CD8-positive, alpha-beta memory T cell (primary cell): ENCODE measurements around the gene ZNF710. TPM values are rescaled to one million over a fixed set of nuclear protein-coding genes. Genes with fewer than 3 reads are reported as not detected.

Experiments used
- CTCF ChIA-PET: fragments of 350-600 bp; sonication (Branson Sonifier 250); formaldehyde crosslinking; loops from one replicate; lab custom pipeline; 2021; ENCODE audit warnings: antibody characterized with exemption; lab: Charles Lee
- POLR2A ChIA-PET: fragments of 350-600 bp; sonication (Branson Sonifier 250); formaldehyde crosslinking; loops from one replicate; lab custom pipeline; 2021; ENCODE audit warnings: antibody characterized with exemption; lab: Charles Lee
- DNase-seq, 5 donors: peaks; one replicate each; pipeline versions ENCODE4 v3.0.0 to v3.0.0-alpha.2; 2020 to 2022; ENCODE audit warnings: mixed read lengths in 1 of 5
- H3K27ac ChIP-seq: one replicate; pipeline ENCODE4 v1.7.0; 2013; ENCODE audit warnings: low read depth, mild to moderate bottlenecking, low read length, moderate library complexity
- H3K27me3 ChIP-seq: 2 replicates; pipeline ENCODE4 v1.7.0; 2013; ENCODE audit warnings: low read length, mild to moderate bottlenecking; ENCODE audit not compliant: insufficient read depth, poor library complexity, severe bottlenecking
- H3K36me3 ChIP-seq: 2 replicates; pipeline ENCODE4 v1.7.0; 2013; ENCODE audit warnings: mild to moderate bottlenecking, low read length, moderate library complexity; ENCODE audit not compliant: insufficient read depth
- H3K4me1 ChIP-seq: 2 replicates; pipeline ENCODE4 v1.7.0; 2013; ENCODE audit warnings: mild to moderate bottlenecking, low read length, moderate library complexity; ENCODE audit not compliant: insufficient read depth
- H3K4me3 ChIP-seq: 2 replicates; pipeline ENCODE4 v1.7.0; 2013; ENCODE audit warnings: mild to moderate bottlenecking, low read length
- H3K9me3 ChIP-seq: 2 replicates; pipeline ENCODE4 v1.7.0; 2013; ENCODE audit warnings: mild to moderate bottlenecking, low read length
- H3K27ac Mint-ChIP-seq, 8 donors: one replicate each; pipeline ENCODE4 v1.8.0; 2020 to 2021; ENCODE audit warnings: mixed read lengths in 8 of 8, mild to moderate bottlenecking in 6 of 8, inconsistent platforms in 3 of 8, moderate library complexity in 3 of 8
- H3K27me3 Mint-ChIP-seq, 2 donors: one replicate each; pipeline ENCODE4 v1.8.0; 2020 to 2021; ENCODE audit warnings: mixed read lengths in 2 of 2, mild to moderate bottlenecking in 1 of 2, moderate library complexity in 1 of 2
- H3K36me3 Mint-ChIP-seq, 3 donors: one replicate each; pipeline ENCODE4 v1.8.0; 2020 to 2021; ENCODE audit warnings: mixed read lengths in 3 of 3, inconsistent platforms in 1 of 3, mild to moderate bottlenecking in 1 of 3
- H3K4me1 Mint-ChIP-seq, 3 donors: one replicate each; pipeline ENCODE4 v1.8.0; 2020 to 2021; ENCODE audit warnings: mixed read lengths in 3 of 3, inconsistent platforms in 1 of 3, mild to moderate bottlenecking in 1 of 3
- H3K4me3 Mint-ChIP-seq, 7 donors: one replicate each; pipeline ENCODE4 v1.8.0; 2020 to 2021; ENCODE audit warnings: mixed read lengths in 7 of 7, mild to moderate bottlenecking in 6 of 7, moderate library complexity in 4 of 7, inconsistent platforms in 2 of 7
- H3K9me3 Mint-ChIP-seq, 5 donors: one replicate each; pipeline ENCODE4 v1.8.0; 2020 to 2022; ENCODE audit warnings: mixed read lengths in 5 of 5, mild to moderate bottlenecking in 3 of 5, moderate library complexity in 2 of 5, inconsistent platforms in 1 of 5
- polyA plus RNA-seq: library from polyadenylated mRNA; unstranded; fragments of 300-500 nt; fragmentation: Illumina TruSeq; gene quantifications from one replicate; pipeline ENCODE4 v1.2.3, GENCODE V29; 2021
- total RNA-seq, 2 experiments: library from RNA; stranded (reverse); gene quantifications; one replicate each; pipeline ENCODE4 v1.2.3, GENCODE V29; 2021

Gene ZNF710
- total and polyA plus RNA-seq, 3 experiments from 2014 or later: 2.6 to 13.2 (median 13.2) TPM

GRCh38 chr15:89998923-89999675 is 2.0 kb upstream of the ZNF710 start:
- Mint-ChIP-seq H3K36me3 (peaks cover 0 to 11% (median 2%) of the 10 kb centered on the region in 3 donors), H3K4me3 (peak overlapping the region; percentile 20 to 84 (median 48)), H3K27ac (peak overlapping the region; percentile 20 to 92 (median 52)), H3K27me3 (peaks cover 0 to 4% of the 10 kb centered on the region in 2 donors), H3K4me1 (peaks cover 22 to 37% (median 31%) of the 10 kb centered on the region in 3 donors), H3K9me3 (peaks cover 0 to 2% (median 0%) of the 10 kb centered on the region in 5 donors)
- DNase-seq: no peak
- Histone ChIP-seq H3K36me3 (no peaks in the 10 kb centered on the region), H3K4me1 (peaks cover 30% of the 10 kb centered on the region), H3K27me3 (no peaks in the 10 kb centered on the region), H3K4me3 (no peak overlapping the region), H3K27ac (no peak overlapping the region), H3K9me3 (no peaks in the 10 kb centered on the region)
- POLR2A ChIA-PET: no interaction called here
- CTCF ChIA-PET: no interaction called here

GRCh38 chr15:89999676-90000185 is 1.4 kb upstream of the ZNF710 start:
- peaks cover 0 to 4% of the 10 kb centered on the region in 2 donors for H3K27me3 Mint-ChIP-seq
- peaks cover 25 to 41% (median 37%) of the 10 kb centered on the region in 3 donors for H3K4me1 Mint-ChIP-seq
- Histone ChIP-seq H3K36me3 (no peaks in the 10 kb centered on the region), H3K4me3 (no peak overlapping the region), H3K9me3 (no peaks in the 10 kb centered on the region), H3K27me3 (no peaks in the 10 kb centered on the region), H3K4me1 (peaks cover 36% of the 10 kb centered on the region), H3K27ac (no peak overlapping the region)
- H3K9me3 Mint-ChIP-seq: peaks cover 0 to 2% (median 0%) of the 10 kb centered on the region in 5 donors
- H3K36me3 Mint-ChIP-seq: peaks cover 0 to 11% (median 2%) of the 10 kb centered on the region in 3 donors
- H3K27ac Mint-ChIP-seq: peak overlapping the region in 2 of 8 donors; percentile 65 to 91
- CTCF ChIA-PET: interaction anchor here (1.5 kb wide), 1 partner anchor 17 kb away, joined by 4 read pairs; no protein-coding TSS in a partner anchor
- DNase-seq: no peak
- H3K4me3 Mint-ChIP-seq: peak overlapping the region in 6 of 7 donors; percentile 30 to 71 (median 54)
- POLR2A ChIA-PET: no interaction called here

GRCh38 chr15:90000186-90001001 is 730 bp upstream of the ZNF710 start:
- peak overlapping the region; percentile 26 for H3K27ac ChIP-seq
- peaks cover 30 to 47% (median 43%) of the 10 kb centered on the region in 3 donors for H3K4me1 Mint-ChIP-seq
- no peaks in the 10 kb centered on the region for H3K36me3 ChIP-seq
- H3K9me3 Mint-ChIP-seq: peaks cover 0 to 2% (median 0%) of the 10 kb centered on the region in 5 donors
- H3K36me3 Mint-ChIP-seq: peaks cover 0 to 11% (median 2%) of the 10 kb centered on the region in 3 donors
- ChIA-PET CTCF (interaction anchor here (1.4 to 1.5 kb wide), 2 partner anchors 14 to 16 kb away, joined by 4 read pairs; no protein-coding TSS in a partner anchor), POLR2A (interaction anchor here (0.7 to 1.1 kb wide), 3 partner anchors 45 to 932 kb away, joined by 3 to 5 read pairs (median 3); partner anchors contain the start of gene HDDC3)
- H3K4me1 ChIP-seq: peaks cover 40% of the 10 kb centered on the region
- peak overlapping the region; percentile 90 to 98 (median 96) for H3K27ac Mint-ChIP-seq
- H3K27me3 ChIP-seq: no peaks in the 10 kb centered on the region
- no peak for DNase-seq
- H3K4me3 Mint-ChIP-seq: peak overlapping the region; percentile 95 to 99 (median 98)
- no peaks in the 10 kb centered on the region for H3K9me3 ChIP-seq
- peaks cover 0 to 4% of the 10 kb centered on the region in 2 donors for H3K27me3 Mint-ChIP-seq
- peak overlapping the region; percentile 59 for H3K4me3 ChIP-seq

- Histone ChIP-seq H3K27me3 (no peaks in the 10 kb centered on the region), H3K27ac (no peak overlapping the region), H3K36me3 (no peaks in the 10 kb centered on the region), H3K9me3 (no peaks in the 10 kb centered on the region), H3K4me3 (no peak overlapping the region), H3K4me1 (peaks cover 40% of the 10 kb centered on the region)
- peaks cover 38 to 61% (median 56%) of the 10 kb centered on the region in 3 donors for H3K4me1 Mint-ChIP-seq
- H3K4me3 Mint-ChIP-seq: peak overlapping the region; percentile 87 to 99 (median 90)
- peak overlapping the region; percentile 76 to 96 (median 92) for H3K27ac Mint-ChIP-seq
- POLR2A ChIA-PET: interaction anchor here (1.0 to 1.8 kb wide), 3 partner anchors 12 to 931 kb away, joined by 3 to 5 read pairs (median 5); partner anchors contain the start of gene HDDC3
- peaks cover 0 to 11% (median 2%) of the 10 kb centered on the region in 3 donors for H3K36me3 Mint-ChIP-seq
- H3K27me3 Mint-ChIP-seq: peaks cover 0 to 4% of the 10 kb centered on the region in 2 donors
- H3K9me3 Mint-ChIP-seq: peaks cover 0 to 2% (median 0%) of the 10 kb centered on the region in 5 donors
- peak; percentile 52 to 74 (median 57) for DNase-seq
- CTCF ChIA-PET: interaction anchor here (1.3 kb wide), 1 partner anchor 270 kb away, joined by 3 read pairs; no protein-coding TSS in a partner anchor
These were observed 731 bp downstream of the ZNF710 start for GRCh38 chr15:90001683-90002427.

- H3K27me3 Mint-ChIP-seq: peaks cover 0 to 4% of the 10 kb centered on the region in 2 donors
- Histone ChIP-seq H3K27me3 (no peaks in the 10 kb centered on the region), H3K9me3 (no peaks in the 10 kb centered on the region), H3K36me3 (no peaks in the 10 kb centered on the region), H3K4me1 (peaks cover 43% of the 10 kb centered on the region), H3K4me3 (peak overlapping the region; percentile 38), H3K27ac (peak overlapping the region; percentile 35)
- H3K9me3 Mint-ChIP-seq: peaks cover 0 to 2% (median 0%) of the 10 kb centered on the region in 5 donors
- peaks cover 0 to 11% (median 2%) of the 10 kb centered on the region in 3 donors for H3K36me3 Mint-ChIP-seq
- DNase-seq: peak; percentile 18 to 61 (median 25)
- ChIA-PET CTCF (interaction anchor here (1.3 kb wide), 1 partner anchor 271 kb away, joined by 3 read pairs; no protein-coding TSS in a partner anchor), POLR2A (interaction anchor here (1.8 kb wide), 1 partner anchor 11 kb away, joined by 5 read pairs; no protein-coding TSS in a partner anchor)
- H3K27ac Mint-ChIP-seq: peak overlapping the region; percentile 87 to 96 (median 90)
- H3K4me1 Mint-ChIP-seq: peaks cover 43 to 67% (median 62%) of the 10 kb centered on the region in 3 donors
- H3K4me3 Mint-ChIP-seq: peak overlapping the region; percentile 83 to 94 (median 87)
These were observed 1.3 kb downstream of the ZNF710 start for GRCh38 chr15:90002428-90002844.

- H3K4me3 Mint-ChIP-seq: peak overlapping the region in 6 of 7 donors; percentile 64 to 94 (median 85)
- POLR2A ChIA-PET: no interaction called here
These were observed 2.6 kb downstream of the ZNF710 start for GRCh38 chr15:90003736-90004135.

More at GRCh38 chr15:90003736-90004135, 2.6 kb downstream of the ZNF710 start:
- Mint-ChIP-seq H3K27ac (peak overlapping the region; percentile 12 to 92 (median 61)), H3K9me3 (peaks cover 0 to 2% (median 0%) of the 10 kb centered on the region in 5 donors), H3K36me3 (peaks cover 0 to 11% (median 2%) of the 10 kb centered on the region in 3 donors), H3K4me1 (peaks cover 55 to 72% (median 72%) of the 10 kb centered on the region in 3 donors), H3K27me3 (peaks cover 0 to 4% of the 10 kb centered on the region in 2 donors)
- Histone ChIP-seq H3K27me3 (no peaks in the 10 kb centered on the region), H3K4me1 (peaks cover 50% of the 10 kb centered on the region), H3K4me3 (no peak overlapping the region), H3K27ac (no peak overlapping the region), H3K36me3 (no peaks in the 10 kb centered on the region), H3K9me3 (no peaks in the 10 kb centered on the region)
- no peak for DNase-seq
- CTCF ChIA-PET: no interaction called here
